B cell (primary cell): Measurements from ENCODE around the gene CDO1. TPM values are rescaled to one million over a fixed set of nuclear protein-coding genes. Genes with fewer than 3 reads are reported as not detected.

ENCODE experiments used
- ATAC-seq: fragments of 200-7000 bp; cut with Tn5 transposase; one replicate; pipeline ENCODE4 v1.10.0; 2021; ENCODE audit warnings: low read depth, mild to moderate bottlenecking, moderate number of reproducible peaks, moderate library complexity
- CTCF ChIA-PET: fragments of 350-600 bp; sonication (Branson Sonifier 250); formaldehyde crosslinking; loops from one replicate; lab custom pipeline; 2021; ENCODE audit warnings: antibody characterized with exemption, inconsistent platforms; lab: Charles Lee
- POLR2A ChIA-PET: fragments of 350-600 bp; sonication (Branson Sonifier 250); formaldehyde crosslinking; loops from one replicate; lab custom pipeline; 2021; ENCODE audit warnings: antibody characterized with exemption; lab: Charles Lee
- DNase-seq: peaks from one replicate; pipeline ENCODE4 v3.0.0; 2013
- H2AFZ ChIP-seq: 2 replicates; pipeline ENCODE4 v1.6.1; 2012; ENCODE audit warnings: mild to moderate bottlenecking, low read depth, low read length; ENCODE audit not compliant: insufficient read depth, poor library complexity, severe bottlenecking
- H3K27ac ChIP-seq, 2 donors: 1 replicate in 1 of 2; 2 replicates in 1 of 2; pipeline ENCODE4 v1.5.1; 2012 to 2013; ENCODE audit warnings: low read length in 2 of 2, mild to moderate bottlenecking in 2 of 2, moderate library complexity in 1 of 2
- H3K27me3 ChIP-seq, 4 experiments: fragments of 200-600 bp in 1 of 4; sonication (generic) in 1 of 4; replicated peaks in 1 of 4; 1 replicate in 2 of 4; 2 replicates in 2 of 4; pipeline versions ENCODE4 v1.6.1 to v1.7.0; 2013 to 2016; ENCODE audit warnings: low read length in 3 of 4, mild to moderate bottlenecking in 2 of 4, mixed read lengths in 1 of 4, moderate library complexity in 1 of 4; ENCODE audit not compliant: insufficient read depth in 4 of 4, control insufficient read depth in 3 of 4; ENCODE audit errors: control extremely low read depth in 1 of 4
- H3K36me3 ChIP-seq, 2 experiments: replicated peaks in 1 of 2; 1 replicate in 1 of 2; 2 replicates in 1 of 2; pipeline versions ENCODE4 v1.6.1 to v1.7.1; 2013; ENCODE audit warnings: low read length in 1 of 2; ENCODE audit not compliant: insufficient read depth in 2 of 2, control insufficient read depth in 1 of 2; ENCODE audit errors: control extremely low read depth in 1 of 2, extremely low read depth in 1 of 2
- H3K4me1 ChIP-seq, 2 donors: fragments of 200-600 bp in 1 of 2; sonication (generic) in 1 of 2; 1 replicate in 1 of 2; 2 replicates in 1 of 2; pipeline versions ENCODE4 v1.5.1 to v1.6.1; 2013 to 2017; ENCODE audit warnings: low read length in 2 of 2; ENCODE audit not compliant: control insufficient read depth in 2 of 2, insufficient read depth in 2 of 2
- H3K4me2 ChIP-seq: replicated peaks from 2 replicates; pipeline ENCODE3; 2012; ENCODE audit warnings: mild to moderate bottlenecking, low read depth, low read length; ENCODE audit not compliant: poor library complexity, severe bottlenecking
- H3K4me3 ChIP-seq, 5 experiments: fragments of 200-600 bp in 1 of 5; sonication (generic) in 1 of 5; 1 replicate in 3 of 5; 2 replicates in 2 of 5; pipeline versions ENCODE4 v1.5.1 to v1.7.0; 2011 to 2016; ENCODE audit warnings: low read length in 4 of 5, mild to moderate bottlenecking in 4 of 5, low read depth in 2 of 5, control low read depth in 1 of 5, moderate library complexity in 1 of 5; ENCODE audit not compliant: insufficient read depth in 1 of 5; ENCODE audit errors: control extremely low read depth in 1 of 5, extremely low read depth in 1 of 5
- H3K79me2 ChIP-seq: fragments of 200-600 bp; sonication (generic); one replicate; pipeline ENCODE4 v1.6.0; 2016; ENCODE audit warnings: low read length; ENCODE audit not compliant: control insufficient read depth, insufficient read depth
- H3K9ac ChIP-seq: fragments of 200-600 bp; sonication (generic); 2 replicates; pipeline ENCODE4 v1.6.1; 2017; ENCODE audit warnings: mild to moderate bottlenecking, low read length, moderate library complexity
- H3K9me3 ChIP-seq, 3 donors: one replicate each; pipeline versions ENCODE4 v1.6.1 to v1.7.1; 2013; ENCODE audit warnings: low read length in 2 of 3; ENCODE audit not compliant: control insufficient read depth in 2 of 3, insufficient read depth in 1 of 3; ENCODE audit errors: control extremely low read depth in 1 of 3
- H4K20me1 ChIP-seq: 2 replicates; pipeline ENCODE4 v1.6.0; 2012; ENCODE audit warnings: mild to moderate bottlenecking, low read length; ENCODE audit not compliant: insufficient read depth, control insufficient read depth, poor library complexity, severe bottlenecking
- H3K27ac Mint-ChIP-seq: one replicate; pipeline ENCODE4 v1.8.0; 2021; ENCODE audit warnings: mixed read lengths
- H3K27me3 Mint-ChIP-seq: one replicate; pipeline ENCODE4 v1.8.0; 2021; ENCODE audit warnings: mixed read lengths
- H3K4me1 Mint-ChIP-seq: one replicate; pipeline ENCODE4 v1.8.0; 2021; ENCODE audit warnings: mixed read lengths
- H3K4me3 Mint-ChIP-seq: one replicate; pipeline ENCODE4 v1.8.0; 2021; ENCODE audit warnings: mixed read lengths
- H3K9me3 Mint-ChIP-seq: one replicate; pipeline ENCODE4 v1.8.0; 2022; ENCODE audit warnings: mixed read lengths; ENCODE audit not compliant: insufficient read depth
- CTCF ChIP-seq: fragments of 200-600 bp; IDR thresholded peaks from one replicate; pipeline ENCODE4 v1.8.0; 2022; ENCODE audit warnings: antibody characterized with exemption, mild to moderate bottlenecking
- EZH2 ChIP-seq: IDR thresholded peaks from 2 replicates; pipeline ENCODE4 v1.6.1; 2012; ENCODE audit warnings: borderline replicate concordance, low read depth, mild to moderate bottlenecking, moderate library complexity, low read length; ENCODE audit not compliant: insufficient read depth, poor library complexity, severe bottlenecking
- WGBS: methylation state at CpG from one replicate; pipeline ENCODE4 v1.1.5; 2013; ENCODE audit warnings: missing lambda C conversion rate; ENCODE audit not compliant: insufficient coverage; 5-methylcytosine and 5-hydroxymethylcytosine counted together
- intact Hi-C: fragments of 100-400 bp; cut with micrococcal nuclease; formaldehyde crosslinking; loops from one replicate; pipeline ENCODE4 v1.10.0; 2022
- polyA plus RNA-seq: library from polyadenylated mRNA; depleted of rRNA; stranded (reverse); fragments of >200 nt; gene quantifications from 2 replicates; pipeline ENCODE4 v1.2.3, GENCODE V29; 2012
- total RNA-seq, 2 donors: library from RNA; stranded (reverse); fragments of 120-200 nt in 1 of 2; gene quantifications; 1 replicate in 1 of 2; 2 replicates in 1 of 2; pipeline versions ENCODE4 v1.2.3 to v1.2.4, GENCODE V29; 2013 to 2022

CDO1 gene
- total and polyA plus RNA-seq, 2 donors (not counting 1 experiment from before 2014, with no cell fraction given): not detected

DNA sequence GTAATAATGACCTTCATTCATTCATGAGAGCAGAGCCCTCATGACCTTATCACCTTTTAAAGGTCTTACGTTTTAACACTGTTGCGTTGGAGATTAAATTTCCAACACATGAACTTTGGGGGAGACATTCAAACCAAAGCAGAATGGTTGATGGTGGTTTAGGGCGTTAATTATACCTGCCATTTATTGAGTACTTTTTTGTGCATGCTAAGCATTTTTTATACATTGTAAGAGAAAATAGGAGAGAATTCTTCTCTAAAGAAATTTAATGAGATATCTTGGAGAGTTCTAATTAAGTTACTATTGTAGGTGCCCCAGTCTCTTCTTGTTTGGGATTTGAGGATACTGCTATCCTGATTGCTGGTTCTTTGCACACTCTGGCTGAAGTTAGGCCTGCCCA, 37.7 kb upstream of the CDO1 start:
- Mint-ChIP-seq H3K27ac (no peak overlapping the region), H3K4me3 (no peak overlapping the region), H3K27me3 (no peaks in the 10 kb centered on the region), H3K9me3 (peaks cover 4% of the 10 kb centered on the region), H3K4me1 (peaks cover 23% of the 10 kb centered on the region)
- no peak for ATAC-seq
- Histone ChIP-seq H4K20me1 (peaks cover 11% of the 10 kb centered on the region), H3K9ac (no peak overlapping the region), H3K9me3 (peaks cover 0 to 6% (median 0%) of the 10 kb centered on the region in 3 donors), H2AFZ (no peak overlapping the region), H3K79me2 (peaks cover 92% of the 10 kb centered on the region), H3K27ac (no peak overlapping the region), H3K4me3 (no peak overlapping the region), H3K4me1 (no peaks in the 10 kb centered on the region), H3K36me3 (no peaks in the 10 kb centered on the region), H3K27me3 (no peaks in the 10 kb centered on the region), H3K4me2 (no peak overlapping the region)
- 93% methylated on average over 2 of the region's 3 CpGs for WGBS
- ChIA-PET CTCF (no interaction called here), POLR2A (no interaction called here)
- intact Hi-C loops: no loop called here
- TF ChIP-seq CTCF (no peak), EZH2 (no peak)
- no peak for DNase-seq

GRCh38 chr5:115850744-115851416, 34.4 kb upstream of the CDO1 start:
- intact Hi-C loops: no loop called here

More at GRCh38 chr5:115850744-115851416, 34.4 kb upstream of the CDO1 start:
- ATAC-seq (no peak), DNase-seq (no peak)
- ChIA-PET POLR2A (no interaction called here), CTCF (no interaction called here)
- Histone ChIP-seq H3K4me3 (no peak overlapping the region), H3K36me3 (no peaks in the 10 kb centered on the region), H3K27me3 (no peaks in the 10 kb centered on the region), H3K4me1 (no peaks in the 10 kb centered on the region), H4K20me1 (peaks cover 10% of the 10 kb centered on the region), H2AFZ (no peak overlapping the region), H3K4me2 (no peak overlapping the region), H3K79me2 (peaks cover 91% of the 10 kb centered on the region), H3K9ac (no peak overlapping the region), H3K9me3 (peaks cover 0 to 6% (median 0%) of the 10 kb centered on the region in 3 donors), H3K27ac (no peak overlapping the region)
- 100% methylated on average over 2 of the region's 4 CpGs for WGBS
- Mint-ChIP-seq H3K4me3 (no peak overlapping the region), H3K4me1 (peaks cover 8% of the 10 kb centered on the region), H3K27me3 (no peaks in the 10 kb centered on the region), H3K9me3 (peaks cover 4% of the 10 kb centered on the region), H3K27ac (no peak overlapping the region)
- TF ChIP-seq CTCF: no peak
- TF ChIP-seq EZH2: no peak
